IMR-90 (cell line): ENCODE results near the gene COL27A1. TPM values are rescaled to one million over a fixed set of nuclear protein-coding genes. Genes with fewer than 3 reads are reported as not detected.

Experiments
- ATAC-seq: fragments of 200-7000 bp; cut with Tn5 transposase; 2 replicates; pipeline ENCODE4 v1.9.1; 2020; ENCODE audit warnings: low read depth, mild to moderate bottlenecking, moderate library complexity
- BruUV-seq: library from RNA; stranded (reverse); fragments of 400-500 nt; replicated peaks from 2 replicates; lab custom pipeline; 2021; lab: Mats Ljungman, UMichigan
- CTCF ChIA-PET: fragments of 300-600 bp; formaldehyde crosslinking; extraction: SDS; loops from one replicate; lab custom pipeline; 2021; ENCODE audit warnings: antibody characterized with exemption; lab: Yijun Ruan, JAX
- POLR2A ChIA-PET: fragments of 300-600 bp; sonication (Branson Sonifier 250); formaldehyde crosslinking; loops from one replicate; lab custom pipeline; 2022; ENCODE audit warnings: antibody characterized with exemption; ENCODE audit not compliant: unreplicated experiment; lab: Charles Lee
- DNase-seq: peaks from one replicate; pipeline ENCODE4 v3.0.0; 2013
- H2AFZ ChIP-seq: replicated peaks from 2 replicates; pipeline ENCODE3; 2013; ENCODE audit warnings: low read length, mild to moderate bottlenecking; ENCODE audit not compliant: poor library complexity
- H2AK5ac ChIP-seq: 2 replicates; pipeline ENCODE4 v1.6.1; 2013; ENCODE audit warnings: low read depth, low read length, inconsistent platforms
- H2AK9ac ChIP-seq: replicated peaks from 2 replicates; pipeline ENCODE3; 2013; ENCODE audit warnings: mild to moderate bottlenecking, low read depth, low read length, moderate library complexity; ENCODE audit not compliant: poor library complexity
- H2BK120ac ChIP-seq: 2 replicates; pipeline ENCODE4 v1.6.1; 2013; ENCODE audit warnings: low read depth, low read length, inconsistent platforms
- H2BK15ac ChIP-seq: 3 replicates; pipeline ENCODE4 v1.6.1; 2013; ENCODE audit warnings: low read depth, low read length, inconsistent platforms
- H2BK20ac ChIP-seq: 2 replicates; pipeline ENCODE4 v1.6.1; 2013; ENCODE audit warnings: low read depth, mild to moderate bottlenecking, inconsistent platforms, low read length, moderate library complexity
- H2BK5ac ChIP-seq: 2 replicates; pipeline ENCODE4 v1.6.1; 2013; ENCODE audit warnings: mild to moderate bottlenecking, low read depth, low read length, inconsistent platforms; ENCODE audit not compliant: poor library complexity, severe bottlenecking
- H3K14ac ChIP-seq: replicated peaks from 2 replicates; pipeline ENCODE4 v1.6.1; 2013; ENCODE audit warnings: low read depth, low read length, inconsistent platforms
- H3K18ac ChIP-seq: 2 replicates; pipeline ENCODE4 v1.6.1; 2013; ENCODE audit warnings: low read depth, low read length, control low read depth
- H3K23ac ChIP-seq: 2 replicates; pipeline ENCODE4 v1.6.1; 2013; ENCODE audit warnings: low read depth, low read length, inconsistent platforms
- H3K27ac ChIP-seq: 2 replicates; pipeline ENCODE4 v1.5.1; 2013; ENCODE audit warnings: mild to moderate bottlenecking, control low read depth, low read length; ENCODE audit not compliant: insufficient read depth
- H3K27me3 ChIP-seq: 2 replicates; pipeline ENCODE4 v1.6.1; 2013; ENCODE audit warnings: low read length; ENCODE audit not compliant: control insufficient read depth, insufficient read depth
- H3K36me3 ChIP-seq: 2 replicates; pipeline ENCODE4 v1.6.1; 2013; ENCODE audit warnings: low read length, mixed read lengths; ENCODE audit not compliant: control insufficient read depth, insufficient read depth
- H3K4ac ChIP-seq: 2 replicates; pipeline ENCODE4 v1.6.1; 2013; ENCODE audit warnings: low read depth, low read length, inconsistent platforms
- H3K4me1 ChIP-seq: 2 replicates; pipeline ENCODE4 v1.6.1; 2013; ENCODE audit warnings: low read length, mixed read lengths; ENCODE audit not compliant: control insufficient read depth, insufficient read depth
- H3K4me2 ChIP-seq: 2 replicates; pipeline ENCODE4 v1.6.1; 2013; ENCODE audit warnings: low read depth, mild to moderate bottlenecking, control low read depth, low read length, moderate library complexity
- H3K4me3 ChIP-seq: 2 replicates; pipeline ENCODE4 v1.5.1; 2013; ENCODE audit warnings: low read depth, mild to moderate bottlenecking, control low read depth, low read length, moderate library complexity; ENCODE audit not compliant: insufficient read depth
- H3K56ac ChIP-seq: 2 replicates; pipeline ENCODE4 v1.6.1; 2013; ENCODE audit warnings: low read length, inconsistent platforms; ENCODE audit not compliant: insufficient read depth; ENCODE audit errors: extremely low read depth
- H3K79me1 ChIP-seq, 2 experiments: 2 replicates each; pipeline ENCODE4 v1.6.1; 2013; ENCODE audit warnings: low read length in 2 of 2, inconsistent platforms in 1 of 2, low read depth in 1 of 2
- H3K9ac ChIP-seq: 2 replicates; pipeline ENCODE4 v1.6.1; 2013; ENCODE audit warnings: low read depth, low read length, control low read depth
- H3K9me1 ChIP-seq: 2 replicates; pipeline ENCODE4 v1.6.1; 2013; ENCODE audit warnings: low read length, inconsistent platforms; ENCODE audit not compliant: insufficient read depth
- H3K9me3 ChIP-seq: 2 replicates; pipeline ENCODE4 v1.6.1; 2013; ENCODE audit warnings: low read length; ENCODE audit not compliant: control insufficient read depth, insufficient read depth
- H4K20me1 ChIP-seq: 2 replicates; pipeline ENCODE4 v1.6.1; 2013; ENCODE audit warnings: low read length, inconsistent platforms; ENCODE audit not compliant: insufficient read depth
- H4K5ac ChIP-seq: 2 replicates; pipeline ENCODE4 v1.6.1; 2013; ENCODE audit warnings: mild to moderate bottlenecking, low read depth, low read length, control low read depth
- H4K8ac ChIP-seq, 2 experiments: 2 replicates each; pipeline ENCODE4 v1.6.1; 2013; ENCODE audit warnings: low read depth in 2 of 2, low read length in 2 of 2, control low read depth in 1 of 2, inconsistent platforms in 1 of 2
- H4K91ac ChIP-seq: 2 replicates; pipeline ENCODE4 v1.6.1; 2013; ENCODE audit warnings: low read depth, low read length, inconsistent platforms; ENCODE audit not compliant: insufficient read depth
- BHLHE40 ChIP-seq: fragments of 150-350 bp; IDR thresholded peaks from 2 replicates; pipeline ENCODE4 v1.6.1; 2016; ENCODE audit warnings: mild to moderate bottlenecking, low read depth, low read length
- CEBPB ChIP-seq: IDR thresholded peaks from 2 replicates; pipeline ENCODE4 v1.6.1; 2012; ENCODE audit warnings: low read depth, low read length, improper control_type of control experiment
- CHD1 ChIP-seq: IDR thresholded peaks from 2 replicates; pipeline ENCODE4 v1.6.1; 2012; ENCODE audit warnings: low read depth, low read length, improper control_type of control experiment
- FOS ChIP-seq: fragments of 150-350 bp; IDR thresholded peaks from 2 replicates; pipeline ENCODE4 v1.6.1; 2016; ENCODE audit warnings: low read depth, low read length
- MAFK ChIP-seq: IDR thresholded peaks from 2 replicates; pipeline ENCODE4 v1.6.1; 2012; ENCODE audit warnings: low read depth, low read length, improper control_type of control experiment
- MAZ ChIP-seq: IDR thresholded peaks from 2 replicates; pipeline ENCODE4 v1.6.1; 2012; ENCODE audit warnings: low read depth, mild to moderate bottlenecking, low read length, improper control_type of control experiment, moderate library complexity, borderline replicate concordance
- MXI1 ChIP-seq: IDR thresholded peaks from 2 replicates; pipeline ENCODE4 v1.6.1; 2012; ENCODE audit warnings: low read depth, mild to moderate bottlenecking, low read length, moderate library complexity, borderline replicate concordance
- NFE2L2 ChIP-seq: fragments of 150-350 bp; IDR thresholded peaks from 2 replicates; pipeline ENCODE4 v1.6.1; 2016; ENCODE audit warnings: low read depth, mild to moderate bottlenecking, low read length
- RAD21 ChIP-seq: IDR thresholded peaks from 2 replicates; pipeline ENCODE4 v1.6.1; 2012; ENCODE audit warnings: low read length, improper control_type of control experiment
- RCOR1 ChIP-seq: IDR thresholded peaks from 2 replicates; pipeline ENCODE4 v1.6.1; 2012; ENCODE audit warnings: mild to moderate bottlenecking, low read length, improper control_type of control experiment; ENCODE audit not compliant: insufficient replicate concordance
- RFX5 ChIP-seq: IDR thresholded peaks from 2 replicates; pipeline ENCODE4 v1.8.0; 2012; ENCODE audit warnings: low read depth, mild to moderate bottlenecking, low read length, moderate library complexity
- WGBS, 2 experiments: methylation state at CpG; one replicate each; pipeline versions ENCODE4 v1.1.5 to v1.1.7; 2013; ENCODE audit warnings: missing lambda C conversion rate in 2 of 2; ENCODE audit not compliant: insufficient read length in 1 of 2; ENCODE audit errors: extremely low coverage in 2 of 2; 5-methylcytosine and 5-hydroxymethylcytosine counted together
- dilution Hi-C: fragments of 300-500 bp; cut with HindIII; formaldehyde crosslinking; loops from one replicate; pipeline ENCODE4 v1.14.3; 2018; ENCODE audit warnings: low sequenced_read_pairs; ENCODE audit not compliant: unreplicated experiment
- in situ Hi-C: fragments of 300-500 bp; cut with MboI; formaldehyde crosslinking; loops from 3 replicates; pipeline ENCODE4 v1.14.3; 2019; ENCODE audit warnings: low sequenced_read_pairs, inconsistent platforms, mixed read lengths
- intact Hi-C: fragments of 100-400 bp; cut with micrococcal nuclease; formaldehyde crosslinking; loops from 2 replicates; pipeline ENCODE4 v1.10.0; 2022
- polyA plus RNA-seq, 3 experiments: library from polyadenylated mRNA; depleted of rRNA; stranded (reverse); fragments of >200 nt; gene quantifications; 2 replicates each; pipeline ENCODE4 v1.2.3, GENCODE V29; 2012; ENCODE audit warnings: low replicate concordance in 1 of 3
- total RNA-seq: library from RNA; depleted of rRNA; stranded (reverse); fragments of >200 nt; gene quantifications from 2 replicates; pipeline ENCODE4 v1.2.3, GENCODE V29; 2012
- TF ChIP-seq, protein P1 (sequence below): fragments of 150-350 bp; IDR thresholded peaks from 2 replicates; pipeline ENCODE4 v1.6.1; 2017; ENCODE audit warnings: mild to moderate bottlenecking, antibody characterized with exemption, low read length, low read depth
- TF ChIP-seq, protein P2 (sequence below): fragments of 150-350 bp; IDR thresholded peaks from 2 replicates; pipeline ENCODE4 v1.6.1; 2016; ENCODE audit warnings: low read depth, mild to moderate bottlenecking, low read length, moderate library complexity, borderline replicate concordance
- TF ChIP-seq, protein P3 (sequence below): conservative IDR thresholded peaks from 2 replicates; pipeline ENCODE4 v1.5.1; 2012; ENCODE audit warnings: mild to moderate bottlenecking, low read depth, low read length, improper control_type of control experiment

COL27A1 gene
- total and polyA plus RNA-seq, 2 of the 4 experiments (the other 2 are of a cell fraction): 3.2 to 18.3 TPM

DNA sequence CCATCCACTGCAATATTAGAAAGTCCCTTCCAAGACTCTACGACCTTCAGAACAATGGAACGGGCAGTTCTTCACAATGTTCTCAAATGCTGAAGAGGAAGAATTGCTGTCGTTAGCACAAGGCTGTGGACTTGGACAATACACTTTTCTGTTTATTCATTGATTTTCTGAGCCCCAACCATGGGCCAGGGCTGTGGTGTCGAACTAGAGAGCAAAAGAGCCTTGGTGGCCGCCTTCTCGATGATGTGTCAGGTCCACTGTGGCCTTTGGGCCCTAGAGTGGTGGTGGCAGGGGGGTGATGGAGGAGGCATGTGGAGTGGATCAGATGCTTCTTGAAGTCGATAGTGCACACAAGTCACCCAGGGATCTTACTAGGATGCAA is 37.7 kb upstream of the COL27A1 start:
- no peak overlapping the region for H3K23ac ChIP-seq
- peaks cover 3% of the 10 kb centered on the region; the same call in 1 of the 2 replicates for H3K4me1 ChIP-seq
- CTCF ChIA-PET: no interaction called here
- H3K4ac ChIP-seq: no peak overlapping the region
- H4K20me1 ChIP-seq: no peaks in the 10 kb centered on the region; the same call in 1 of the 2 replicates
- no peak overlapping the region for H2BK20ac ChIP-seq
- DNase-seq: no peak
- H3K56ac ChIP-seq: no peak overlapping the region
- H3K27ac ChIP-seq: no peak overlapping the region
- WGBS, 2 experiments: 100% methylated on average over 2 of the region's 7 CpGs; no CpG with 5 or more reads in 1 of the 2 experiments
- TF ChIP-seq, protein P1, sequence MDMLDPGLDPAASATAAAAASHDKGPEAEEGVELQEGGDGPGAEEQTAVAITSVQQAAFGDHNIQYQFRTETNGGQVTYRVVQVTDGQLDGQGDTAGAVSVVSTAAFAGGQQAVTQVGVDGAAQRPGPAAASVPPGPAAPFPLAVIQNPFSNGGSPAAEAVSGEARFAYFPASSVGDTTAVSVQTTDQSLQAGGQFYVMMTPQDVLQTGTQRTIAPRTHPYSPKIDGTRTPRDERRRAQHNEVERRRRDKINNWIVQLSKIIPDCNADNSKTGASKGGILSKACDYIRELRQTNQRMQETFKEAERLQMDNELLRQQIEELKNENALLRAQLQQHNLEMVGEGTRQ: no peak
- TF ChIP-seq CHD1: no peak
- TF ChIP-seq, protein P2, sequence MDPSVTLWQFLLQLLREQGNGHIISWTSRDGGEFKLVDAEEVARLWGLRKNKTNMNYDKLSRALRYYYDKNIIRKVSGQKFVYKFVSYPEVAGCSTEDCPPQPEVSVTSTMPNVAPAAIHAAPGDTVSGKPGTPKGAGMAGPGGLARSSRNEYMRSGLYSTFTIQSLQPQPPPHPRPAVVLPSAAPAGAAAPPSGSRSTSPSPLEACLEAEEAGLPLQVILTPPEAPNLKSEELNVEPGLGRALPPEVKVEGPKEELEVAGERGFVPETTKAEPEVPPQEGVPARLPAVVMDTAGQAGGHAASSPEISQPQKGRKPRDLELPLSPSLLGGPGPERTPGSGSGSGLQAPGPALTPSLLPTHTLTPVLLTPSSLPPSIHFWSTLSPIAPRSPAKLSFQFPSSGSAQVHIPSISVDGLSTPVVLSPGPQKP: no peak
- TF ChIP-seq RCOR1: no peak
- no peak for TF ChIP-seq MXI1
- no peak for TF ChIP-seq RAD21
- no peak for TF ChIP-seq NFE2L2
- no peak for TF ChIP-seq FOS
- TF ChIP-seq BHLHE40: no peak
- TF ChIP-seq MAZ: no peak
- TF ChIP-seq RFX5: no peak
- TF ChIP-seq CEBPB: no peak
- TF ChIP-seq, protein P3, sequence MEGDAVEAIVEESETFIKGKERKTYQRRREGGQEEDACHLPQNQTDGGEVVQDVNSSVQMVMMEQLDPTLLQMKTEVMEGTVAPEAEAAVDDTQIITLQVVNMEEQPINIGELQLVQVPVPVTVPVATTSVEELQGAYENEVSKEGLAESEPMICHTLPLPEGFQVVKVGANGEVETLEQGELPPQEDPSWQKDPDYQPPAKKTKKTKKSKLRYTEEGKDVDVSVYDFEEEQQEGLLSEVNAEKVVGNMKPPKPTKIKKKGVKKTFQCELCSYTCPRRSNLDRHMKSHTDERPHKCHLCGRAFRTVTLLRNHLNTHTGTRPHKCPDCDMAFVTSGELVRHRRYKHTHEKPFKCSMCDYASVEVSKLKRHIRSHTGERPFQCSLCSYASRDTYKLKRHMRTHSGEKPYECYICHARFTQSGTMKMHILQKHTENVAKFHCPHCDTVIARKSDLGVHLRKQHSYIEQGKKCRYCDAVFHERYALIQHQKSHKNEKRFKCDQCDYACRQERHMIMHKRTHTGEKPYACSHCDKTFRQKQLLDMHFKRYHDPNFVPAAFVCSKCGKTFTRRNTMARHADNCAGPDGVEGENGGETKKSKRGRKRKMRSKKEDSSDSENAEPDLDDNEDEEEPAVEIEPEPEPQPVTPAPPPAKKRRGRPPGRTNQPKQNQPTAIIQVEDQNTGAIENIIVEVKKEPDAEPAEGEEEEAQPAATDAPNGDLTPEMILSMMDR: no peak
- no peak for TF ChIP-seq MAFK
- no peak overlapping the region for H3K18ac ChIP-seq
- peaks cover 64% of the 10 kb centered on the region for H3K27me3 ChIP-seq
- H3K9ac ChIP-seq: no peak overlapping the region
- no peak overlapping the region for H4K8ac ChIP-seq
- no peaks in the 10 kb centered on the region for H3K36me3 ChIP-seq
- H3K14ac ChIP-seq: no peak overlapping the region
- 0 out of 2 replicates have a peak, but pooled peaks cover 2% of the 10 kb centered on the region for H3K9me3 ChIP-seq
- in situ Hi-C loops: no loop called here
- POLR2A ChIA-PET: no interaction called here
- H3K4me3 ChIP-seq: no peak overlapping the region
- no peaks in the 10 kb centered on the region; the same call in 1 of the 2 replicates for H3K9me1 ChIP-seq
- dilution Hi-C loops: no loop called here
- H3K4me2 ChIP-seq: no peak overlapping the region
- H4K91ac ChIP-seq: no peak overlapping the region
- intact Hi-C loops: no loop called here
- no TSS peak for BruUV-seq
- H2BK15ac ChIP-seq: no peak overlapping the region
- no peak overlapping the region for H2BK120ac ChIP-seq
- ATAC-seq: no peak
- no peak overlapping the region for H2BK5ac ChIP-seq
- no peak overlapping the region for H2AK9ac ChIP-seq
- H3K79me1 ChIP-seq: no peaks in the 10 kb centered on the region
- H2AFZ ChIP-seq: no peak overlapping the region
- H2AK5ac ChIP-seq: no peak overlapping the region
- no peak overlapping the region for H4K5ac ChIP-seq
